ENCODE measurements around the gene MAOA. TPM values are rescaled to one million over a fixed set of nuclear protein-coding genes. Genes with fewer than 3 reads are reported as not detected.

MAOA gene
- total and polyA plus RNA-seq, 4 donors, result 29.6 to 108 (median 82.5) TPM

- ATAC-seq (ENCODE audit: low FRiP score) (no peak), DNase-seq (no peak)
- no peak overlapping the region for H3K27ac ChIP-seq (ENCODE audit: low read depth in 1 of 2, low read length in 2 of 2)
- intact Hi-C loops (cut with DNase I), result no loop called here
- no peaks in the 10 kb centered on the region for H3K27me3 ChIP-seq (ENCODE audit: control insufficient read depth in 1 of 2, insufficient read depth in 2 of 2, low read length in 1 of 2)
- no peaks in the 10 kb centered on the region for H3K9me3 ChIP-seq (ENCODE audit: control insufficient read depth, low read length)
- H3K36me3 ChIP-seq (ENCODE audit: control insufficient read depth in 1 of 2, insufficient read depth in 2 of 2, low read length in 1 of 2), result peaks cover 0 to 6% of the 10 kb centered on the region in 2 donors
- H3K4me1 ChIP-seq (ENCODE audit: control insufficient read depth in 1 of 2, insufficient read depth in 2 of 2, low read length in 2 of 2), result no peaks in the 10 kb centered on the region
- WGBS, 2 donors, result 78 to 92% methylated on average over 7 of the region's 7 CpGs
- no peak overlapping the region for H3K4me3 ChIP-seq (ENCODE audit: low read length in 2 of 2)
Observed at GRCh38 chrX:43731086-43731485, 75.0 kb downstream of the MAOA start.

- Histone ChIP-seq H3K4me3 (ENCODE audit: low read length in 2 of 2) (no peak overlapping the region), H3K9me3 (ENCODE audit: control insufficient read depth, low read length) (no peaks in the 10 kb centered on the region), H3K27me3 (ENCODE audit: control insufficient read depth in 1 of 2, insufficient read depth in 2 of 2, low read length in 1 of 2) (no peaks in the 10 kb centered on the region), H3K27ac (ENCODE audit: low read depth in 1 of 2, low read length in 2 of 2) (no peak overlapping the region), H3K36me3 (ENCODE audit: control insufficient read depth in 1 of 2, insufficient read depth in 2 of 2, low read length in 1 of 2) (peaks cover 0 to 6% of the 10 kb centered on the region in 2 donors), H3K4me1 (ENCODE audit: control insufficient read depth in 1 of 2, insufficient read depth in 2 of 2, low read length in 2 of 2) (no peaks in the 10 kb centered on the region)
- DNase-seq (no peak), ATAC-seq (ENCODE audit: low FRiP score) (no peak)
- intact Hi-C loops (cut with DNase I), result no loop called here
- 93 to 96% methylated on average over 1 of the region's 1 CpG for WGBS, 2 donors
Observed at GRCh38 chrX:43733699-43734098, 77.6 kb downstream of the MAOA start.

GRCh38 chrX:43734444-43734843 is 78.3 kb downstream of the MAOA start:
- H3K27me3 ChIP-seq (ENCODE audit: control insufficient read depth in 1 of 2, insufficient read depth in 2 of 2, low read length in 1 of 2), result no peaks in the 10 kb centered on the region
- DNase-seq (no peak), ATAC-seq (ENCODE audit: low FRiP score) (no peak)
- H3K9me3 ChIP-seq (ENCODE audit: control insufficient read depth, low read length), result no peaks in the 10 kb centered on the region
- 79 to 94% methylated on average over 1 of the region's 1 CpG for WGBS, 2 donors
- intact Hi-C loops (cut with DNase I), result no loop called here
- H3K4me3 ChIP-seq (ENCODE audit: low read length in 2 of 2), result no peak overlapping the region
- peaks cover 0 to 6% of the 10 kb centered on the region in 2 donors for H3K36me3 ChIP-seq (ENCODE audit: control insufficient read depth in 1 of 2, insufficient read depth in 2 of 2, low read length in 1 of 2)
- no peak overlapping the region for H3K27ac ChIP-seq (ENCODE audit: low read depth in 1 of 2, low read length in 2 of 2)
- no peaks in the 10 kb centered on the region for H3K4me1 ChIP-seq (ENCODE audit: control insufficient read depth in 1 of 2, insufficient read depth in 2 of 2, low read length in 2 of 2)

- ATAC-seq (ENCODE audit: low FRiP score) (no peak), DNase-seq (no peak)
- Histone ChIP-seq H3K36me3 (ENCODE audit: control insufficient read depth in 1 of 2, insufficient read depth in 2 of 2, low read length in 1 of 2) (peaks cover 0 to 6% of the 10 kb centered on the region in 2 donors), H3K27ac (ENCODE audit: low read depth in 1 of 2, low read length in 2 of 2) (no peak overlapping the region), H3K27me3 (ENCODE audit: control insufficient read depth in 1 of 2, insufficient read depth in 2 of 2, low read length in 1 of 2) (no peaks in the 10 kb centered on the region), H3K9me3 (ENCODE audit: control insufficient read depth, low read length) (no peaks in the 10 kb centered on the region), H3K4me3 (ENCODE audit: low read length in 2 of 2) (no peak overlapping the region), H3K4me1 (ENCODE audit: control insufficient read depth in 1 of 2, insufficient read depth in 2 of 2, low read length in 2 of 2) (no peaks in the 10 kb centered on the region)
- intact Hi-C loops (cut with DNase I), result no loop called here
- WGBS, 2 donors, result 46 to 76% methylated on average over 6 of the region's 6 CpGs
Observed at GRCh38 chrX:43735534-43735933, 79.4 kb downstream of the MAOA start.

- peaks cover 0 to 6% of the 10 kb centered on the region in 2 donors for H3K36me3 ChIP-seq (ENCODE audit: control insufficient read depth in 1 of 2, insufficient read depth in 2 of 2, low read length in 1 of 2)
- WGBS, 2 donors, result 70 to 80% methylated on average over 3 of the region's 3 CpGs
- ATAC-seq (ENCODE audit: low FRiP score), result no peak
- no peak for DNase-seq
- no peak overlapping the region for H3K27ac ChIP-seq (ENCODE audit: low read depth in 1 of 2, low read length in 2 of 2)
- no peak overlapping the region for H3K4me3 ChIP-seq (ENCODE audit: low read length in 2 of 2)
- H3K27me3 ChIP-seq (ENCODE audit: control insufficient read depth in 1 of 2, insufficient read depth in 2 of 2, low read length in 1 of 2), result no peaks in the 10 kb centered on the region
- no peaks in the 10 kb centered on the region for H3K4me1 ChIP-seq (ENCODE audit: control insufficient read depth in 1 of 2, insufficient read depth in 2 of 2, low read length in 2 of 2)
- no peaks in the 10 kb centered on the region for H3K9me3 ChIP-seq (ENCODE audit: control insufficient read depth, low read length)
- intact Hi-C loops (cut with DNase I), result no loop called here
Observed at GRCh38 chrX:43735957-43736356, 79.9 kb downstream of the MAOA start.

- 29 to 38% methylated on average over 7 of the region's 7 CpGs for WGBS, 2 donors
- Histone ChIP-seq H3K27me3 (ENCODE audit: control insufficient read depth in 1 of 2, insufficient read depth in 2 of 2, low read length in 1 of 2) (no peaks in the 10 kb centered on the region), H3K9me3 (ENCODE audit: control insufficient read depth, low read length) (no peaks in the 10 kb centered on the region), H3K4me3 (ENCODE audit: low read length in 2 of 2) (no peak overlapping the region), H3K4me1 (ENCODE audit: control insufficient read depth in 1 of 2, insufficient read depth in 2 of 2, low read length in 2 of 2) (no peaks in the 10 kb centered on the region), H3K27ac (ENCODE audit: low read depth in 1 of 2, low read length in 2 of 2) (no peak overlapping the region), H3K36me3 (ENCODE audit: control insufficient read depth in 1 of 2, insufficient read depth in 2 of 2, low read length in 1 of 2) (no peaks in the 10 kb centered on the region)
- ATAC-seq (ENCODE audit: low FRiP score) (peak; percentile 78), DNase-seq (no peak)
- intact Hi-C loops (cut with DNase I), result loop anchor here in 1 of 2 donors (5.0 kb wide), 1 partner anchor 85 kb away; the partner anchor contains the start of gene MAOA
Observed at GRCh38 chrX:43741843-43742573, 85.9 kb downstream of the MAOA start.

- H3K36me3 ChIP-seq (ENCODE audit: control insufficient read depth in 1 of 2, insufficient read depth in 2 of 2, low read length in 1 of 2), result no peaks in the 10 kb centered on the region
Observed at GRCh38 chrX:43743100-43743822, 87.2 kb downstream of the MAOA start.

GRCh38 chrX:43744284-43744683 is 88.2 kb downstream of the MAOA start:
- ATAC-seq (ENCODE audit: low FRiP score) (no peak), DNase-seq (no peak)
- no peaks in the 10 kb centered on the region for H3K9me3 ChIP-seq (ENCODE audit: control insufficient read depth, low read length)
- WGBS, 2 donors, result 82 to 96% methylated on average over 3 of the region's 3 CpGs
- intact Hi-C loops (cut with DNase I), result loop anchor here in 1 of 2 donors (5.0 kb wide), 1 partner anchor 87 kb away; the partner anchor contains the start of gene MAOA
- no peak overlapping the region for H3K4me3 ChIP-seq (ENCODE audit: low read length in 2 of 2)
- no peaks in the 10 kb centered on the region for H3K4me1 ChIP-seq (ENCODE audit: control insufficient read depth in 1 of 2, insufficient read depth in 2 of 2, low read length in 2 of 2)
- no peak overlapping the region for H3K27ac ChIP-seq (ENCODE audit: low read depth in 1 of 2, low read length in 2 of 2)
- H3K36me3 ChIP-seq (ENCODE audit: control insufficient read depth in 1 of 2, insufficient read depth in 2 of 2, low read length in 1 of 2), result no peaks in the 10 kb centered on the region
- H3K27me3 ChIP-seq (ENCODE audit: control insufficient read depth in 1 of 2, insufficient read depth in 2 of 2, low read length in 1 of 2), result no peaks in the 10 kb centered on the region

More at GRCh38 chrX:43743100-43743822, 87.2 kb downstream of the MAOA start:
- DNase-seq (no peak), ATAC-seq (ENCODE audit: low FRiP score) (no peak)
- Histone ChIP-seq H3K4me3 (ENCODE audit: low read length in 2 of 2) (no peak overlapping the region), H3K4me1 (ENCODE audit: control insufficient read depth in 1 of 2, insufficient read depth in 2 of 2, low read length in 2 of 2) (no peaks in the 10 kb centered on the region), H3K27ac (ENCODE audit: low read depth in 1 of 2, low read length in 2 of 2) (no peak overlapping the region), H3K27me3 (ENCODE audit: control insufficient read depth in 1 of 2, insufficient read depth in 2 of 2, low read length in 1 of 2) (no peaks in the 10 kb centered on the region), H3K9me3 (ENCODE audit: control insufficient read depth, low read length) (no peaks in the 10 kb centered on the region)
- intact Hi-C loops (cut with DNase I), result loop anchor here in 1 of 2 donors (5.0 kb wide), 1 partner anchor 86 kb away; the partner anchor contains the start of gene MAOA
- 60 to 76% methylated on average over 5 of the region's 5 CpGs for WGBS, 2 donors

All from aorta (tissue), 5 donors.